Activated CD4-positive, alpha-beta T cell treated with anti-CD3 and anti-CD28 coated beads, Interleukin-2, amount 50 U/mL, for 1 hour (primary cell): Measurements from ENCODE around the gene ECT2.
"Not testable (repeated sequence)": the region's sequence is repeated elsewhere in the genome, so short reads cannot be mapped to it uniquely, and the experiment has no call there.

Experiments used
- DNase-seq: peaks from one replicate; pipeline ENCODE4 v3.0.0-alpha.2; 2020

Gene ECT2

GRCh38 chr3:172750368-172751174, at the start of gene ECT2:
TSS of gene ECT2 (plus strand) at chr3:172750726. CDS start at chr3:172754531, 3,805 bp downstream.
- DNase-seq, result peak; percentile 97

GRCh38 chr3:172700936-172701455, 49.5 kb upstream of the ECT2 start:
- DNase-seq, result no peak

- no peak for DNase-seq
Observed at GRCh38 chr3:172701751-172702150, 48.8 kb upstream of the ECT2 start.

- DNase-seq, result no peak
Observed at GRCh38 chr3:172702256-172702655, 48.3 kb upstream of the ECT2 start.

GRCh38 chr3:172702731-172703130, 47.8 kb upstream of the ECT2 start:
- not testable (repeated sequence) for DNase-seq

- DNase-seq, result no peak
Observed at GRCh38 chr3:172704001-172704400, 46.5 kb upstream of the ECT2 start.

- no peak for DNase-seq
Observed at GRCh38 chr3:172705170-172705569, 45.4 kb upstream of the ECT2 start.

- no peak for DNase-seq
Observed at GRCh38 chr3:172707030-172707429, 43.5 kb upstream of the ECT2 start.

- no peak for DNase-seq
Observed at GRCh38 chr3:172707967-172708366, 42.6 kb upstream of the ECT2 start.

GRCh38 chr3:172708921-172709773, 41.4 kb upstream of the ECT2 start:
- DNase-seq, result no peak

- no peak for DNase-seq
Observed at GRCh38 chr3:172709774-172710663, 40.5 kb upstream of the ECT2 start.

GRCh38 chr3:172710664-172711453, 39.7 kb upstream of the ECT2 start, which contains the start of gene NCEH1:
TSS of gene NCEH1 (minus strand) at chr3:172711067. CDS start at chr3:172710984, 83 bp downstream.
- DNase-seq, result peak; percentile 55

GRCh38 chr3:172711454-172711795, 39.1 kb upstream of the ECT2 start:
- no peak for DNase-seq

GRCh38 chr3:172713316-172713715, 37.2 kb upstream of the ECT2 start:
- DNase-seq, result no peak

GRCh38 chr3:172716476-172716875, 34.0 kb upstream of the ECT2 start:
- DNase-seq, result no peak

GRCh38 chr3:172717493-172718088, 32.9 kb upstream of the ECT2 start:
- no peak for DNase-seq

GRCh38 chr3:172722536-172723040, 27.9 kb upstream of the ECT2 start:
- DNase-seq, result not testable (repeated sequence)

GRCh38 chr3:172726380-172726779, 24.1 kb upstream of the ECT2 start:
- no peak for DNase-seq

GRCh38 chr3:172735014-172735413, 15.5 kb upstream of the ECT2 start:
- DNase-seq, result no peak

- DNase-seq, result no peak
Observed at GRCh38 chr3:172739462-172739861, 11.1 kb upstream of the ECT2 start.

- no peak for DNase-seq
Observed at GRCh38 chr3:172746475-172746874, 4.1 kb upstream of the ECT2 start.
